Left ventricle myocardium superior (tissue), 1 donor: ENCODE measurements around the gene PLCG1. TPM values are rescaled to one million over a fixed set of nuclear protein-coding genes. Genes with fewer than 3 reads are reported as not detected.

Source experiments
- ATAC-seq: fragments of 200-7000 bp; cut with Tn5 transposase; one replicate; pipeline ENCODE4 v1.9.1; 2020; ENCODE audit warnings: mild to moderate bottlenecking, moderate library complexity
- DNase-seq: peaks from one replicate; pipeline ENCODE4 v3.0.0-alpha.2; 2020
- intact Hi-C: fragments of 100-400 bp; cut with micrococcal nuclease; formaldehyde crosslinking; loops from one replicate; pipeline ENCODE4 v1.11.0; 2022
- total RNA-seq: library from RNA; stranded (reverse); fragmentation: NEBNext Ultra II Directional; extraction: Animal tissue kit (Norgen Biotek cat#: 25700); gene quantifications from one replicate; pipeline ENCODE4 v1.2.1, GENCODE V29; 2021
- donor health status: DM: no; HTN: yes; CAD: no; lungs with severe emphysema.

The PLCG1 gene
- total RNA-seq, 1 donor from 2014 or later = 56.5 TPM

- DNase-seq (peak; percentile 33), ATAC-seq (no peak)
- intact Hi-C loops = loop anchor here (5.0 to 10.0 kb wide), 2 partner anchors 163 to 241 kb away; no protein-coding TSS in a partner anchor
These were observed 36.5 kb downstream of the PLCG1 start for GRCh38 chr20:41173791-41174341.

- ATAC-seq (no peak), DNase-seq (peak; percentile 30)
- intact Hi-C loops = loop anchor here (5.0 to 10.0 kb wide), 2 partner anchors 163 to 240 kb away; no protein-coding TSS in a partner anchor
These were observed 37.0 kb downstream of the PLCG1 start for GRCh38 chr20:41174373-41174772.

GRCh38 chr20:41174782-41175181 is 37.4 kb downstream of the PLCG1 start:
- intact Hi-C loops = loop anchor here (5.0 to 10.0 kb wide), 3 partner anchors 58 to 240 kb away; no protein-coding TSS in a partner anchor
- peak; percentile 60 for ATAC-seq
- peak; percentile 73 for DNase-seq

GRCh38 chr20:41175201-41175651 is 37.9 kb downstream of the PLCG1 start:
- DNase-seq (peak; percentile 26), ATAC-seq (no peak)
- intact Hi-C loops = loop anchor here (5.0 to 10.0 kb wide), 2 partner anchors 57 to 240 kb away; no protein-coding TSS in a partner anchor

GRCh38 chr20:41175727-41176330 is 38.5 kb downstream of the PLCG1 start:
- ATAC-seq (peak; percentile 14), DNase-seq (no peak)
- intact Hi-C loops = loop anchor here (5.0 to 10.0 kb wide), 2 partner anchors 56 to 239 kb away; no protein-coding TSS in a partner anchor

GRCh38 chr20:41176711-41177552 is 39.6 kb downstream of the PLCG1 start:
- intact Hi-C loops = loop anchor here (5.0 to 10.0 kb wide), 2 partner anchors 55 to 238 kb away; no protein-coding TSS in a partner anchor
- no peak for DNase-seq
- ATAC-seq = no peak

GRCh38 chr20:41177636-41178035 is 40.3 kb downstream of the PLCG1 start:
- DNase-seq = peak; percentile 69
- intact Hi-C loops = loop anchor here (5.0 to 10.0 kb wide), 2 partner anchors 55 to 237 kb away; no protein-coding TSS in a partner anchor
- ATAC-seq = peak; percentile 54

- ATAC-seq (no peak), DNase-seq (peak; percentile 11)
- intact Hi-C loops = loop anchor here (5.0 to 10.0 kb wide), 2 partner anchors 54 to 236 kb away; no protein-coding TSS in a partner anchor
These were observed 41.2 kb downstream of the PLCG1 start for GRCh38 chr20:41178495-41178894.

GRCh38 chr20:41178904-41179432 is 41.6 kb downstream of the PLCG1 start:
- intact Hi-C loops = loop anchor here (5.0 to 10.0 kb wide), 2 partner anchors 53 to 236 kb away; no protein-coding TSS in a partner anchor
- ATAC-seq = peak; percentile 37
- peak; percentile 64 for DNase-seq

- ATAC-seq = no peak
- DNase-seq = peak; percentile 10
- intact Hi-C loops = loop anchor here (5.0 to 10.0 kb wide), 2 partner anchors 52 to 235 kb away; no protein-coding TSS in a partner anchor
These were observed 42.6 kb downstream of the PLCG1 start for GRCh38 chr20:41179961-41180360.

GRCh38 chr20:41180599-41181333 is 43.4 kb downstream of the PLCG1 start:
- intact Hi-C loops = no loop called here
- peak; percentile 10 for DNase-seq
- ATAC-seq = no peak

GRCh38 chr20:41181567-41181966 is 44.2 kb downstream of the PLCG1 start:
- ATAC-seq = no peak
- intact Hi-C loops = no loop called here
- peak; percentile 23 for DNase-seq

- DNase-seq = no peak
- ATAC-seq = no peak
- intact Hi-C loops = no loop called here
These were observed 45.2 kb downstream of the PLCG1 start for GRCh38 chr20:41182296-41183212.

GRCh38 chr20:41183391-41183790 is 46.0 kb downstream of the PLCG1 start:
- ATAC-seq (no peak), DNase-seq (no peak)
- intact Hi-C loops = no loop called here

- intact Hi-C loops = no loop called here
- no peak for ATAC-seq
- no peak for DNase-seq
These were observed 46.5 kb downstream of the PLCG1 start for GRCh38 chr20:41183831-41184230.

- DNase-seq = no peak
- intact Hi-C loops = no loop called here
- ATAC-seq = peak; percentile 53
These were observed 47.8 kb downstream of the PLCG1 start for GRCh38 chr20:41185013-41185757.

GRCh38 chr20:41187668-41188067 is 50.3 kb downstream of the PLCG1 start:
- no peak for ATAC-seq
- no peak for DNase-seq
- intact Hi-C loops = no loop called here
